Astrocyte of the spinal cord (primary cell): ENCODE data around the gene TMEM120B.

Experiments
- DNase-seq: peaks from one replicate; pipeline ENCODE4 v3.0.0; 2011; ENCODE audit warnings: low read depth, low spot score
- H3K4me3 ChIP-seq: 2 replicates; pipeline ENCODE4 v1.5.1; 2011; ENCODE audit warnings: low read depth, mild to moderate bottlenecking, low read length, moderate library complexity
- in situ Hi-C: cut with HindIII; loops from 2 replicates; pipeline ENCODE4 v1.10.0; 2017; ENCODE audit warnings: low sequenced_read_pairs
- TF ChIP-seq, protein P1 (sequence below): IDR thresholded peaks from 2 replicates; pipeline ENCODE4 v1.5.1; 2012; ENCODE audit warnings: low read depth, mild to moderate bottlenecking, low read length, inconsistent platforms

TMEM120B gene

DNA sequence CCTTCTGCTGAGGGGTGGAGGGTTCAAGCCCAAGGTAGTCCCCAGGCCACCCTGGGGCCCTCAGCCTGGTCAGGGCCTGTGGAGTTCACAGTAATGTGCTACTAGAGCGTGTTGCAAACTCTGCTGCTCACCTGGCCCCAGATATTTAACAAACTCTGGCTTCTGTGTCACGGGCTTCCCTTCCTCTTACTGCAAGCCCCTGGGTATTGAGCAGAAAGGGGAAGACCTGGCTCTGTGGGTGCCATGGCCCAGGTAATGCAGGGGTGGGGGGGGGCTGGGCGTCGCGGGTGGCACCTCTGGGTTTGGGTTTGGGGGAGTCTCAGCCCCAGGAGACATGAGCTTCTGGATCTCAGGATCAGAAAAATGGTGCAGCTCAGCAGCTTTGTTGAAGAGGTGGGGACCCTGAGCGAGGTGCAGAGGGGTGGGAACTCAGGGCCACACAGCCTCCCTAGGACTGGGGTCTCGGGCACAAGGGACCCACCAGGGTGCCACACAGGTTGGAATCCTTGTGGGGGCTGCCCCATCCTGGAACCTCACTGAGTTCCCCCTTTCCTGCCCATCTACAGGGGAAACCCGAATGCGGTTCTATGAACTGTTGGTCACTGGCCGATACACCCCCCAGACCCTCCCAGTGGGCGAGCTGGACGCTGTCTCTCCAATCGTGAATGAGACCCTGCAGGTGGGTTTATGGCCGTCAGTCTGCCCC is 95.2 kb downstream of the TMEM120B start:
- in situ Hi-C loops: no loop called here
- no peak for DNase-seq
- TF ChIP-seq, protein P1, sequence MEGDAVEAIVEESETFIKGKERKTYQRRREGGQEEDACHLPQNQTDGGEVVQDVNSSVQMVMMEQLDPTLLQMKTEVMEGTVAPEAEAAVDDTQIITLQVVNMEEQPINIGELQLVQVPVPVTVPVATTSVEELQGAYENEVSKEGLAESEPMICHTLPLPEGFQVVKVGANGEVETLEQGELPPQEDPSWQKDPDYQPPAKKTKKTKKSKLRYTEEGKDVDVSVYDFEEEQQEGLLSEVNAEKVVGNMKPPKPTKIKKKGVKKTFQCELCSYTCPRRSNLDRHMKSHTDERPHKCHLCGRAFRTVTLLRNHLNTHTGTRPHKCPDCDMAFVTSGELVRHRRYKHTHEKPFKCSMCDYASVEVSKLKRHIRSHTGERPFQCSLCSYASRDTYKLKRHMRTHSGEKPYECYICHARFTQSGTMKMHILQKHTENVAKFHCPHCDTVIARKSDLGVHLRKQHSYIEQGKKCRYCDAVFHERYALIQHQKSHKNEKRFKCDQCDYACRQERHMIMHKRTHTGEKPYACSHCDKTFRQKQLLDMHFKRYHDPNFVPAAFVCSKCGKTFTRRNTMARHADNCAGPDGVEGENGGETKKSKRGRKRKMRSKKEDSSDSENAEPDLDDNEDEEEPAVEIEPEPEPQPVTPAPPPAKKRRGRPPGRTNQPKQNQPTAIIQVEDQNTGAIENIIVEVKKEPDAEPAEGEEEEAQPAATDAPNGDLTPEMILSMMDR: no peak
- H3K4me3 ChIP-seq: no peak overlapping the region

GRCh38 chr12:121808623-121809022 is 96.1 kb downstream of the TMEM120B start:
- H3K4me3 ChIP-seq: no peak overlapping the region
- no peak for DNase-seq
- in situ Hi-C loops: no loop called here

DNA sequence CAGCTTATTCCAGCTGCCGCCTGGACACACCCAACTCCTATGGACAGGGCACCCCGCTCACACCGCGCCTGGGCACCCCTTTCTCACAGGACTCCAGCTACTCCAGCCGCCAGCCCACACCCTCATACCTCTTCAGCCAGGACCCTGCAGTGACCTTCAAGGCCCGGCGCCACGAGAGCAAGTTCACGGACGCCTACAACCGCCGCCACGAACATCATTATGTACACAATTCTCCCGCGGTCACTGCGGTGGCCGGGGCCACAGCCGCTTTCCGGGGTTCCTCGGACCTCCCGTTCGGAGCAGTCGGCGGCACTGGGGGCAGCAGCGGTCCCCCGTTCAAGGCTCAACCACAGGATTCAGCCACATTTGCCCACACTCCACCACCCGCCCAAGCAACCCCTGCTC is 97.2 kb downstream of the TMEM120B start:
- TF ChIP-seq, protein P1: no peak
- in situ Hi-C loops: no loop called here
- no peak overlapping the region for H3K4me3 ChIP-seq
- no peak for DNase-seq

More at GRCh38 chr12:121808623-121809022, 96.1 kb downstream of the TMEM120B start:
- TF ChIP-seq, protein P1: no peak

- TF ChIP-seq, protein P1: no peak
- no peak for DNase-seq
- no peak overlapping the region for H3K4me3 ChIP-seq
- in situ Hi-C loops: no loop called here
Observed at GRCh38 chr12:121810234-121810817, 97.8 kb downstream of the TMEM120B start.

GRCh38 chr12:121810833-121811433 is 98.4 kb downstream of the TMEM120B start:
- peak overlapping the region; percentile 65 for H3K4me3 ChIP-seq
- in situ Hi-C loops: no loop called here
- TF ChIP-seq, protein P1: no peak
- DNase-seq: no peak

DNA sequence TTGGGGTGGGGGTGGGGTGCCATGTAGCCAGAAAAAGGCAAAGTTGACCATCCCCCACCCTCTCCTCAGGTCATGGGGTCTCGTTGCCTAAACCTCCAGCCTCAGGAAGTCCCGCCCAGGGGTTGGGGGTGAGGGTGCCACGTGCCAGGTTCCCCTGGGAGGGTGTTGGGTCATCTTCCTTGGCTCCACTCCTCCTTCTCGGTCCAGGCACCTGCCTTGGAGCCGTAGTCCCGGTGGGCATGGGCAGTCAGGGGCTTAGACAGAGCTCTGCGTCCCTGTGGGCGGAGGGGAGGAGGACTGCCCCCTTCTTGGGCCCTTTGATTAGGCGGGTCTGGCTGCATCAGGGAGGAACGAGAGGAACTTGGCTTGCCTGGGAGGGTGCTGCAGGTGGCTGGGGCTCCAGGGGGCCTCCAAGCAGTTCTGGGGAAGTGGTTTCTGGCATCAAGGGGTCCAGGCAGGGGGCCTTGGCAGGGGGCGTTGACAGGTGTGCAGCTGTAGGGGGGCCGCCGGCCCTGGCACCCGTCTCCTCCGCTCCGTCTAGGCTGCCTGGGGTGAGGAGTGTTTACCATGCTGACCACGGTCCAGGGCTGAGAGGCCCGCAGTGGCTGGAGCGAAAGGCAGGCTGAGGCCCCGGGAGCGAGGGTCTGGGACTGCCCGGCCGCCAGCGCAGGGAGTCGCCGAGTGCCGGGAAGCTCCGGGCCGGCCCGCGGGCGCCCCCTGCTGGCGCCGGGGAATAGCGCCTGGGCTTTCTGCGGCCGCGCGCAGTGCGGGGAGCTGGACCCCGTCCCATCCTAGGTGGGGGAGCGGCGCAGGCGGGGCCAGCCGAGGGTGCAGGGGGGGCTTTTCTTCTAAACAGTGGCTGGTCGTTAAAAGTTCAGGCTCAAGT is 99.1 kb downstream of the TMEM120B start:
- peak; percentile 71 for DNase-seq
- in situ Hi-C loops: no loop called here
- H3K4me3 ChIP-seq: peak overlapping the region; percentile 65
- TF ChIP-seq, protein P1: peak; percentile 80
